MG63 (cell line): ENCODE results near the gene HIC1. TPM values are rescaled to one million over a fixed set of nuclear protein-coding genes. Genes with fewer than 3 reads are reported as not detected.

Experiments used
- DNase-seq: peaks from one replicate; pipeline ENCODE4 v3.0.0-alpha.2; 2020
- H3K27me3 ChIP-seq: fragments of 250-450 bp; sonication (Bioruptor Pico); 2 replicates; pipeline ENCODE4 v1.5.1; 2020; ENCODE audit warnings: mild to moderate bottlenecking, moderate library complexity
- H3K36me3 ChIP-seq: fragments of 250-450 bp; sonication (Bioruptor Pico); 2 replicates; pipeline ENCODE4 v1.5.1; 2020; ENCODE audit warnings: mild to moderate bottlenecking, moderate library complexity
- H3K4me3 ChIP-seq: fragments of 250-450 bp; sonication (Bioruptor Pico); 2 replicates; pipeline ENCODE4 v1.5.1; 2020; ENCODE audit warnings: mild to moderate bottlenecking, moderate library complexity
- H3K9me3 ChIP-seq: fragments of 250-450 bp; sonication (Bioruptor Pico); 2 replicates; pipeline ENCODE4 v1.5.1; 2020; ENCODE audit warnings: mild to moderate bottlenecking, moderate library complexity
- total RNA-seq: library from RNA; depleted of rRNA; stranded (reverse); fragments of >200 nt; shearing (Covaris generic); gene quantifications from 2 replicates; pipeline ENCODE4 v1.2.3, GENCODE V29; 2014; ENCODE audit warnings: low replicate concordance

The HIC1 gene
- total RNA-seq, 1 experiment from 2014 or later = 0.89 TPM

DNA sequence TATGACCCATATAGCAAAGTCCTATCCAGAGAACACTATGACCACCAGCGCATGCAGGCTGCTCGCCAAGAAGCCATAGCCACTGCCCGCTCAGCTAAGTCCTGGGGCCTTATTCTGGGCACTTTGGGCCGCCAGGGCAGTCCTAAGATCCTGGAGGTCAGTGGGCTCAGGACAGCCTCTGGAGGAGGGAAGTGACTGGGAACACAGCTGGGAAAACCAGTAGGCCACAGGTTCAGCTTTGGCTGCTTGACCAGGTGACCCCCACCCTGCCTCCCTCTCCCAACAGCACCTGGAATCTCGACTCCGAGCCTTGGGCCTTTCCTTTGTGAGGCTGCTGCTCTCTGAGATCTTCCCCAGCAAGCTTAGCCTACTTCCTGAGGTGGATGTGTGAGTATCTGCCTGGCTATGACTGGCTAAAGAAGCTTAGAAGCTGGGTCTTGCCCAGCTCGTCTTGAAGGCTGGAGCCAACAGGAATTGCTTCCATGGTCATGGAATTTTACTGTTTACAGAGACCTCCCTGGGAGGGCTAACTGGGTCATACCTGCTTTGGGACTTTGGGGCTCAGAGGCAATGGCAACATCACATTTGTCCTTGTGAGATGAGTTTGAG is 14.6 kb upstream of the HIC1 start:
- no peaks in the 10 kb centered on the region for H3K27me3 ChIP-seq
- peaks cover 11% of the 10 kb centered on the region for H3K36me3 ChIP-seq
- DNase-seq = no peak
- H3K9me3 ChIP-seq = no peaks in the 10 kb centered on the region
- H3K4me3 ChIP-seq = no peak overlapping the region

DNA sequence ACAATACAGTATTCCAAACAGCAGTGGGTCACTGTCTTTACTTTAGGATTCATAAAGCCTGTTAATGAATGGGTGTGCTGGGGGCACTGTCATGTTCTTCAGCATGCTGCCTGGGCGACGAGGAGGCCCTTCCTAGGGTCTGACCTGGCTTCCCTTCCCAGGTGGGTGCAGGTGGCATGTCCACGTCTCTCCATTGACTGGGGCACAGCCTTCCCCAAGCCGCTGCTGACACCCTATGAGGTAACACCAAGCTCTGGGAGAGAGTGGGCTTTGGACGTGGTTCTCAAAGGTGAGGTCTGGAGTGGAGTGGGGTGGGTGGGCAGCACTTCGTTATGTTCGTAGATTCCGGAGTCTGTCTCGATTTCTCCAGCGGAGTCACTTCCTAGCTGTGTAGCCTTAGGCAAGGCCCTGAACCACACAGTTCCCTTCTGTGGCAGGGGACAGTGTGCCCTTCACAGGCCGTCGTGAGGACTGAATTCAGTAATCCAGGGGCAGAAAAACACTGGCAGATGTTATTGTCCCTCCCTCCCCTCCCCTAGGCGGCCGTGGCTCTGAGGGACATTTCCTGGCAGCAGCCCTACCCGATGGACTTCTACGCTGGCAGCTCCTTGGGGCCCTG is 13.9 kb upstream of the HIC1 start:
- Histone ChIP-seq H3K27me3 (no peaks in the 10 kb centered on the region), H3K36me3 (peaks cover 11% of the 10 kb centered on the region), H3K4me3 (no peak overlapping the region), H3K9me3 (no peaks in the 10 kb centered on the region)
- DNase-seq = no peak

GRCh38 chr17:2041561-2042389 is 13.1 kb upstream of the HIC1 start, which contains the start of gene OVCA2:
Gene OVCA2 (plus strand): TSS chr17:2042022. CDS start chr17:2042048, 26 bp downstream.
- peak within 1 kb of the TSS; percentile 72 for H3K4me3 ChIP-seq
- no peaks in the 10 kb centered on the region for H3K27me3 ChIP-seq
- peaks cover 11% of the 10 kb centered on the region for H3K36me3 ChIP-seq
- DNase-seq = peak; percentile 82
- H3K9me3 ChIP-seq = no peaks in the 10 kb centered on the region

- Histone ChIP-seq H3K36me3 (peaks cover 11% of the 10 kb centered on the region), H3K4me3 (peak overlapping the region; percentile 72), H3K9me3 (no peaks in the 10 kb centered on the region), H3K27me3 (no peaks in the 10 kb centered on the region)
- DNase-seq = no peak
Observed at GRCh38 chr17:2042390-2042847, 12.5 kb upstream of the HIC1 start.

GRCh38 chr17:2042933-2043332 is 12.0 kb upstream of the HIC1 start:
- Histone ChIP-seq H3K9me3 (no peaks in the 10 kb centered on the region), H3K4me3 (peak overlapping the region; percentile 72), H3K27me3 (no peaks in the 10 kb centered on the region), H3K36me3 (peaks cover 11% of the 10 kb centered on the region)
- DNase-seq = no peak

GRCh38 chr17:2043785-2044184 is 11.1 kb upstream of the HIC1 start:
- Histone ChIP-seq H3K9me3 (no peaks in the 10 kb centered on the region), H3K36me3 (peaks cover 11% of the 10 kb centered on the region), H3K27me3 (no peaks in the 10 kb centered on the region), H3K4me3 (no peak overlapping the region)
- DNase-seq = peak; percentile 43

- peaks cover 11% of the 10 kb centered on the region for H3K36me3 ChIP-seq
- no peaks in the 10 kb centered on the region for H3K9me3 ChIP-seq
- H3K4me3 ChIP-seq = no peak overlapping the region
- no peaks in the 10 kb centered on the region for H3K27me3 ChIP-seq
- no peak for DNase-seq
Observed at GRCh38 chr17:2044263-2044894, 10.5 kb upstream of the HIC1 start.

DNA sequence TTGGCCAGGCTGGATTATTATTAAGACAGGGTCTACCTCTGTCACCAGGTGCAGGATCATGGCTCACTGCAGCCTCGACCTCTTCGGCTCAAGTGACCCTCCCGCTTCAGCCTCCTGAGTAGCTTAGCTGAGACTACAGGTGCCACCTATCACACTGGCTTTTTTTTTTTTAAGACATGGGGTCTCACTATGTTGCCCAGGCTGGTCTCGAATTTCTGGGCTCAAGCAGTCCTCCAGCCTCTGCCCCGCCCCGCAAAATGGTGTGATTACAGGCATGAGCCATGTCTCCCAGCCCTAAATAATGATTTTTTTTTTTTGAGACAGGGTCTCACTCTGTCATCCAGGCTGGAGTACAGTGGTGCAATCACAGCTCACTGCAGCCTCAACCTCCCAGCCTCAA is 7.3 kb upstream of the HIC1 start:
- Histone ChIP-seq H3K36me3 (peaks cover 8% of the 10 kb centered on the region), H3K9me3 (no peaks in the 10 kb centered on the region), H3K4me3 (no peak overlapping the region), H3K27me3 (no peaks in the 10 kb centered on the region)
- DNase-seq = no peak

DNA sequence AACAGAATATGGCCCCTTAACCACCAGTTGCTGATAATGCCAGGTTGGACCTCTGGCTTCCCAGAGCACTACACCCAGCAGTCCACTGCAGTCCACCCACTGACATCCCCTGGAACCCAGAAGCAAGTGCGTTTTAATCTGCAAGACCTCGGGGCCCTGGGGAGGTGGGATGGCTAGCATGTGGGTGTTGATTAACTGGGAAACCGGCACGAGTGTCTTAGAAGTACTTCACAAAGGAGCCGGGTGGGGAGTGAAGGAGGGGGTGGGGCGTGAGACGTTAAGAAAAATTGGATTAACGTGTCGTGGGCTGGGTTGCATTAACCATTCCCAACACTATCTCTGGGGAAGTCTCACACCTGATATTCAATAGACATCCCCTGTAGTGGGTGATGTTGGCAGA is 6.1 kb upstream of the HIC1 start:
- DNase-seq = no peak
- Histone ChIP-seq H3K27me3 (no peaks in the 10 kb centered on the region), H3K4me3 (no peak overlapping the region), H3K36me3 (no peaks in the 10 kb centered on the region), H3K9me3 (no peaks in the 10 kb centered on the region)

GRCh38 chr17:2049333-2050299 is 5.3 kb upstream of the HIC1 start:
- Histone ChIP-seq H3K36me3 (no peaks in the 10 kb centered on the region), H3K9me3 (no peaks in the 10 kb centered on the region), H3K4me3 (peak overlapping the region; percentile 48), H3K27me3 (no peaks in the 10 kb centered on the region)
- peak; percentile 75 for DNase-seq

GRCh38 chr17:2050300-2051060 is 4.4 kb upstream of the HIC1 start:
- Histone ChIP-seq H3K4me3 (peak overlapping the region; percentile 22; the same call in 1 of the 2 replicates), H3K36me3 (no peaks in the 10 kb centered on the region), H3K9me3 (no peaks in the 10 kb centered on the region), H3K27me3 (no peaks in the 10 kb centered on the region)
- DNase-seq = peak; percentile 49

DNA sequence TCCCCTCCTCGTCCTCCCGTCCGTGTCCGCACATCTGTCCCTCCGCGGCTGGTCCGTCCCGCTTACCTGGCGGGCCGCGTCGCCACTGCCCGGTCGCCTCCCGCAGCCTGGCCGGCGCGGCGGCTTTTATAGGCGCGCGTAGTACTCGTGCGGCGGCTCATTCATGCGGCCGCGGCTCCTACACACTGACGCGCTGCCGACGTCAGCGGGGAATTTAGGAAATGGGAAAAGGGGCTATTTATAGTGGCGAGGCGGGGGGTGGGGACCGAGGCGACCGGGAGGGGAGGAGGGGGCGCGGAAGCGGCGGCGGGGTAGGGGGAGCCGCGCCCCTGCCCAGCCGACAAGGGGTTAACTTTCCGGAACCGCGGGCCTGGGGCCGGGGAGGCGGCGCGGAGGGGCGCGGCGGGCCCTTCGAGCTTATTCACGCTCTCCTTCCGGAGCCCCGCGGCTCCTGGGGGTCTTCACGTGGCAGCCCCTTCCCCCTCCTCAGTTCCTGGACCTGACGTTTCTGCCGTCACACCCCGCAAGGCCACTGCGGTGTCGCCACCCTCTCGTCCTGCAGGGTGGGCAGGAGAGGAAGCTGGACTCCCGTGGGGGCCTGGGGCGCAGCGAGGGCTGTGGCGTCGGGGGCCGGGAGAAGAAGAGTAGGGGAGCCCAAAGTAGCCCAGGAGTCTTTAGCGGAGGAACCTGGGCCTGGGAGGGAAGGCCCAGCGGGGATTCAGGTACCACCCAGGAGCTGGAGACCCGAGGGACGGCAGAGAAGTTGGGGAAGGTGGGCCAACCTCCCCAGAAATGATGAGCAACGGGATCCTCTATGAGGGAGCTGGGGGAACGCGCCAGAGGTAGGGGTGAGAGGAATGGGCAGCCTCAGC is 3.6 kb upstream of the HIC1 start:
- Histone ChIP-seq H3K36me3 (no peaks in the 10 kb centered on the region), H3K9me3 (no peaks in the 10 kb centered on the region), H3K4me3 (no peak overlapping the region), H3K27me3 (no peaks in the 10 kb centered on the region)
- DNase-seq = no peak

DNA sequence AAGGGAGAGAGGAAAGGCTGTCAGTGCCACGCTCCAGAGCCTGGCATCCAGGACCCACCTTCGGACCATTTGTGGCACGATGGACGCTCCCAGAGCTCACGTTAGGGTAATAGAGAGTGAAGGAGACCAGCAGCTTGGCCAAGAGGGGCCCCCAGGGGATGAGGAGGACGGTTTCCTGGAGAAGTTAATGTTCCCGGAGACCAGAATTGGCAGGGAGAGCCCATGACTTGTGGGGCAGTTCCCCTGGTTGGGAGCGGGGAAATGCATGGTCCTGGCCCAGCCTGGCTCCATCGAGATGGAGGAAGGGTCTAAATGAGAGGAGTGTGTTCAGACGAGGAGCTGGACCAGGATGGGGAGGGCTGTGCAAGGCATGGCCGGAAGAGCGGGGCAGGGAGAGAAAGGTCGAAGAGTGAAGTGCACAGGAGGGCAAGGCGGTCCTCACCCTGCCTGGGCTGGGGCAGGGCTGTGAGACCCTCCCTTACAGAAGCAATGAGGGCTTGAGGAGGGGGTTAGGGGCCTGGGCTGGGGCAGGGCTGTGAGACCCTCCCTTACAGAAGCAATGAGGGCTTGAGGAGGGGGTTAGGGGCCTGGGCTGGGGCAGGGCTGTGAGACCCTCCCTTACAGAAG is 2.9 kb upstream of the HIC1 start:
- DNase-seq = no peak
- no peaks in the 10 kb centered on the region for H3K27me3 ChIP-seq
- H3K4me3 ChIP-seq = no peak overlapping the region
- H3K9me3 ChIP-seq = no peaks in the 10 kb centered on the region
- no peaks in the 10 kb centered on the region for H3K36me3 ChIP-seq
